SK-N-SH (cell line): ENCODE results near the gene SLC12A3. TPM values are rescaled to one million over a fixed set of nuclear protein-coding genes. Genes with fewer than 3 reads are reported as not detected.
A peak's percentile ranks its signal among the peaks of the same experiment; 100 is the strongest.

Experiments used
- CTCF ChIA-PET: fragments of 300-600, 350-600 bp; formaldehyde crosslinking; extraction: SDS; loops from one replicate; lab custom pipeline; 2021; lab: Yijun Ruan, JAX
- POLR2A ChIA-PET: fragments of 350-600 bp; sonication (Branson Sonifier 250); formaldehyde crosslinking; extraction: SDS; loops from one replicate; lab custom pipeline; 2020; ENCODE audit warnings: antibody characterized with exemption, inconsistent platforms; lab: Yijun Ruan, JAX
- DNase-seq: peaks from one replicate; pipeline ENCODE4 v3.0.0; 2012
- H2AFZ ChIP-seq: fragments of 200-600 bp; sonication (generic); 2 replicates; pipeline ENCODE4 v1.8.1; 2016; ENCODE audit warnings: antibody characterized with exemption, mild to moderate bottlenecking, low read depth
- H3F3A ChIP-seq: fragments of 200-600 bp; sonication (generic); replicated peaks from 2 replicates; pipeline ENCODE3; 2016; ENCODE audit warnings: antibody characterized with exemption, mild to moderate bottlenecking; ENCODE audit not compliant: insufficient read depth
- H3K27ac ChIP-seq, 2 experiments: fragments of 200-500 bp in 1 of 2; fragments of 200-600 bp in 1 of 2; sonication (Bioruptor generic) in 1 of 2; sonication (generic), shearing (Covaris generic) in 1 of 2; 2 replicates each; pipeline versions ENCODE4 v1.5.1 to v1.6.1; 2014 to 2016; ENCODE audit warnings: low read depth in 2 of 2, inconsistent platforms in 1 of 2, low read length in 1 of 2, mild to moderate bottlenecking in 1 of 2, mixed read lengths in 1 of 2
- H3K27me3 ChIP-seq: fragments of 200-600 bp; sonication (generic), shearing (Covaris generic); 2 replicates; pipeline ENCODE4 v1.6.1; 2016; ENCODE audit warnings: mixed run types; ENCODE audit not compliant: insufficient read depth
- H3K36me3 ChIP-seq, 2 experiments: fragments of 200-500 bp in 1 of 2; fragments of 200-600 bp in 1 of 2; sonication (Bioruptor generic) in 1 of 2; sonication (generic) in 1 of 2; replicated peaks in 1 of 2; 2 replicates each; pipeline versions ENCODE3 to v1.5.1; 2014 to 2016; ENCODE audit warnings: low read length in 1 of 2, mild to moderate bottlenecking in 1 of 2; ENCODE audit not compliant: insufficient read depth in 2 of 2, control insufficient read depth in 1 of 2
- H3K4me1 ChIP-seq, 2 experiments: fragments of 200-500 bp in 1 of 2; fragments of 200-600 bp in 1 of 2; sonication (Bioruptor generic) in 1 of 2; sonication (generic), shearing (Covaris generic) in 1 of 2; 2 replicates each; pipeline versions ENCODE4 v1.5.1 to v1.6.1; 2014 to 2016; ENCODE audit warnings: low read depth in 1 of 2, low read length in 1 of 2, mixed run types in 1 of 2; ENCODE audit not compliant: insufficient read depth in 2 of 2, control insufficient read depth in 1 of 2
- H3K4me2 ChIP-seq: fragments of 200-600 bp; sonication (generic), shearing (Covaris generic); 2 replicates; pipeline ENCODE4 v1.6.1; 2017; ENCODE audit warnings: mixed run types
- H3K4me3 ChIP-seq, 2 experiments: fragments of 200-500 bp in 1 of 2; fragments of 200-600 bp in 1 of 2; sonication (Bioruptor generic) in 1 of 2; sonication (generic), shearing (Covaris generic) in 1 of 2; 2 replicates each; pipeline versions ENCODE4 v1.5.1 to v1.8.1; 2014 to 2016; ENCODE audit warnings: low read depth in 2 of 2, inconsistent platforms in 1 of 2, low read length in 1 of 2, mild to moderate bottlenecking in 1 of 2, mixed read lengths in 1 of 2, moderate library complexity in 1 of 2
- H3K79me2 ChIP-seq: fragments of 200-600 bp; sonication (generic); 2 replicates; pipeline ENCODE4 v1.8.1; 2017; ENCODE audit warnings: mild to moderate bottlenecking; ENCODE audit not compliant: insufficient read depth
- H3K9ac ChIP-seq: fragments of 200-600 bp; sonication (generic); 2 replicates; pipeline ENCODE4 v1.6.1; 2017; ENCODE audit warnings: mixed run types
- H3K9me2 ChIP-seq: fragments of 200-600 bp; sonication (generic); 2 replicates; pipeline ENCODE4 v1.6.1; 2017; ENCODE audit warnings: mixed run types
- H3K9me3 ChIP-seq: fragments of 200-600 bp; sonication (generic); 2 replicates; pipeline ENCODE4 v1.6.1; 2017; ENCODE audit warnings: mixed run types, mild to moderate bottlenecking, moderate library complexity
- H4K20me1 ChIP-seq: fragments of 200-600 bp; sonication (generic); 2 replicates; pipeline ENCODE4 v1.6.1; 2017; ENCODE audit warnings: mild to moderate bottlenecking, mixed run types; ENCODE audit not compliant: insufficient read depth
- CHD2 ChIP-seq: fragments of 150-350 bp; IDR thresholded peaks from 2 replicates; pipeline ENCODE4 v1.6.1; 2018; ENCODE audit warnings: low read length; ENCODE audit not compliant: partially characterized antibody
- EZH2phosphoT487 ChIP-seq: fragments of 200-600 bp; sonication (generic); IDR thresholded peaks from 2 replicates; pipeline ENCODE4 v1.6.1; 2017; ENCODE audit warnings: low read depth, mixed run types, mild to moderate bottlenecking, antibody characterized with exemption, moderate library complexity, borderline replicate concordance
- FOXJ3 ChIP-seq: sonication (generic); formaldehyde crosslinking; IDR thresholded peaks from 2 replicates; pipeline ENCODE4 v1.5.1; 2020; ENCODE audit warnings: mild to moderate bottlenecking, missing genetic modification reagents
- JUND ChIP-seq: IDR thresholded peaks from 2 replicates; pipeline ENCODE4 v1.4.0; 2012
- MAX ChIP-seq: IDR thresholded peaks from 2 replicates; pipeline ENCODE4 v1.4.0; 2012; ENCODE audit warnings: low read depth
- MEF2A ChIP-seq: IDR thresholded peaks from 2 replicates; pipeline ENCODE4 v1.4.0; 2012; ENCODE audit warnings: low read depth, borderline replicate concordance
- MXI1 ChIP-seq: IDR thresholded peaks from 2 replicates; pipeline ENCODE4 v1.6.1; 2012; ENCODE audit warnings: mild to moderate bottlenecking, low read depth, low read length, improper control_type of control experiment
- RFX5 ChIP-seq: IDR thresholded peaks from 2 replicates; pipeline ENCODE4 v1.6.1; 2012; ENCODE audit warnings: mild to moderate bottlenecking, improper control_type of control experiment, low read length
- TCF12 ChIP-seq: IDR thresholded peaks from 2 replicates; pipeline ENCODE4 v1.4.0; 2012
- WGBS: methylation state at CpG from one replicate; pipeline ENCODE4 v1.1.6; 2017; ENCODE audit warnings: low lambda C conversion rate; 5-methylcytosine and 5-hydroxymethylcytosine counted together
- polyA plus RNA-seq, 3 experiments: library from polyadenylated mRNA; depleted of rRNA; stranded (reverse); fragments of >200 nt; gene quantifications; 2 replicates each; pipeline ENCODE4 v1.2.3, GENCODE V29; 2012
- TF ChIP-seq, protein P1 (sequence below): fragments of 150-350 bp; IDR thresholded peaks from 2 replicates; pipeline ENCODE4 v1.6.1; 2017; ENCODE audit warnings: antibody characterized with exemption, low read length, low read depth, borderline replicate concordance

SLC12A3 gene
- polyA plus RNA-seq, 1 of the 3 experiments (the other 2 are of a cell fraction), result not detected

- H3K4me3 ChIP-seq, result peak overlapping the region in 1 of 2 experiments; percentile 84; a peak in 1 of 4 replicates
- H3K36me3 ChIP-seq, result peaks cover 51 to 56% of the 10 kb centered on the region in 2 experiments
- TF ChIP-seq MXI1 (no peak), TCF12 (no peak), JUND (no peak), MAX (no peak)
- peaks cover 81% of the 10 kb centered on the region for H3K79me2 ChIP-seq
- H3K4me2 ChIP-seq, result peak overlapping the region; percentile 66; the same call in 1 of the 2 replicates
- peaks cover 14% of the 10 kb centered on the region for H3F3A ChIP-seq
- DNase-seq, result no peak
- H4K20me1 ChIP-seq, result peaks cover 67% of the 10 kb centered on the region
- ChIA-PET POLR2A (interaction anchor here (5.8 kb wide), 1 partner anchor 60 kb away, joined by 43 read pairs; no protein-coding TSS in a partner anchor), CTCF (interaction anchor here (0.7 kb wide), 1 partner anchor 67 kb away, joined by 3 read pairs; no protein-coding TSS in a partner anchor)
- WGBS, result 85% methylated on average over 5 of the region's 5 CpGs
- H3K9me2 ChIP-seq, result no peaks in the 10 kb centered on the region
- H2AFZ ChIP-seq, result no peak overlapping the region
- no peaks in the 10 kb centered on the region for H3K9me3 ChIP-seq
- no peak overlapping the region for H3K27ac ChIP-seq
- H3K9ac ChIP-seq, result 0 out of 2 replicates have a peak overlapping the region, but pooled peaks have one; percentile 8
- H3K27me3 ChIP-seq, result no peaks in the 10 kb centered on the region
- peaks cover 18 to 32% of the 10 kb centered on the region in 2 experiments; a peak in 3 of 4 replicates for H3K4me1 ChIP-seq
Measured at GRCh38 chr16:56935201-56935600, 70.2 kb downstream of the SLC12A3 start.

GRCh38 chr16:56936491-56936890 lies 71.5 kb downstream of the SLC12A3 start:
- Histone ChIP-seq H3K4me1 (peaks cover 14 to 21% of the 10 kb centered on the region in 2 experiments; a peak in 3 of 4 replicates), H2AFZ (no peak overlapping the region), H3K4me3 (no peak overlapping the region), H3K9me2 (no peaks in the 10 kb centered on the region), H3K79me2 (peaks cover 85% of the 10 kb centered on the region), H3K9me3 (no peaks in the 10 kb centered on the region), H3K4me2 (no peak overlapping the region; the same call in 1 of the 2 replicates), H3K27me3 (no peaks in the 10 kb centered on the region), H3F3A (peaks cover 14% of the 10 kb centered on the region), H3K27ac (no peak overlapping the region), H4K20me1 (peaks cover 78% of the 10 kb centered on the region), H3K9ac (no peak overlapping the region), H3K36me3 (peaks cover 63% of the 10 kb centered on the region in 2 experiments)
- 90% methylated on average over 5 of the region's 5 CpGs for WGBS
- POLR2A ChIA-PET, result interaction anchor here (0.7 to 1.4 kb wide), 2 partner anchors 53 to 62 kb away, joined by 3 to 4 read pairs; partner anchors contain the start of gene NLRC5
- TF ChIP-seq, protein P1, sequence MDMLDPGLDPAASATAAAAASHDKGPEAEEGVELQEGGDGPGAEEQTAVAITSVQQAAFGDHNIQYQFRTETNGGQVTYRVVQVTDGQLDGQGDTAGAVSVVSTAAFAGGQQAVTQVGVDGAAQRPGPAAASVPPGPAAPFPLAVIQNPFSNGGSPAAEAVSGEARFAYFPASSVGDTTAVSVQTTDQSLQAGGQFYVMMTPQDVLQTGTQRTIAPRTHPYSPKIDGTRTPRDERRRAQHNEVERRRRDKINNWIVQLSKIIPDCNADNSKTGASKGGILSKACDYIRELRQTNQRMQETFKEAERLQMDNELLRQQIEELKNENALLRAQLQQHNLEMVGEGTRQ, result no peak
- no peak for TF ChIP-seq CHD2
- no peak for TF ChIP-seq RFX5
- TF ChIP-seq FOXJ3, result no peak
- no peak for TF ChIP-seq JUND
- no peak for TF ChIP-seq MEF2A
- TF ChIP-seq EZH2phosphoT487, result no peak
- DNase-seq, result no peak
- CTCF ChIA-PET, result interaction anchor here (0.8 to 2.2 kb wide), 4 partner anchors 62 to 143 kb away, joined by 3 to 6 read pairs (median 4); no protein-coding TSS in a partner anchor
